Medulla oblongata (tissue), 1 donor: Measurements from ENCODE around the gene PKMYT1.
"Not testable (repeated sequence)": the region's sequence is repeated elsewhere in the genome, so short reads cannot be mapped to it uniquely, and the experiment has no call there.

ENCODE experiments used
- DNase-seq: peaks from one replicate; pipeline ENCODE4 v3.0.0-alpha.2; 2015; ENCODE audit errors: extremely low spot score

Gene PKMYT1

DNA sequence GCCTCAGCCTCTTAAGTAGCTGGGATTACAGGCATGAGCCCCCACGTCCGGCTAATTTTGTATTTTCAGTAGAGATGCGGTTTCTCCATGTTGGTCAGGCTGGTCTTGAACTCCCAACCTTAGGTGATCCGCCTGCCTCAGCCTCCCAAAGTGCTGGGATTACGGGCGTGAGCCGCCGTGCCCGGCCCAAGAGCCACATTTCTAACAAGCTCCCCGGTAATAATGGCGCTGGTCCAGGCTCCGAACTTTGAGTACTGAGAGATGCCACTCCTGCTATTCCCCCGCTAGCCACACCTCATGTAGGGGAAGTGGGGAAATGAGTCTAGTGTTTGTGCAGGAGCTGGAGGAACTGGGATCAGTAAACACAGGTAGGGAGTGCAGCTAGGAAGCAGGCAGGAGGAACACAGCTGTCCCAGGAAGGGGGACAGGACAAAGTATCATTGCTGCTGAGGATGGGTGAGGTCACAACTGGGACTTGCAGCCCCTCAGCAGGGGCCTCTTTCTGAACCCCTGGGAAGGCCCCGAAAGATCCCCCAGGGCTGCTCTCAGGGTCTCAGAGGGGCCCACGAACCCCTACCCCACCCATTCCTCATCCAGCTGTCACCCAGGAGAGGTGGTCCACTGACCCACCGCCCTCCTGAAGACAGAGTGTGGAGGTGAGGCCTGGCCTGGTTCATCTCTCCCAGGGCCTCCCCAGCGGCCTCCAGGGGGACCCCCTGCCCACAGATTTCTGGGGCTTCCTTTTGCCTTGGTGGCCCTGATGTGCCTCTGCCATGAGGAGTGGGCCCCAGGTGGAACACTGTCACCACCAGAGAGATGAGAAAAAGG, 19.8 kb downstream of the PKMYT1 start:
- DNase-seq, result no peak

DNA sequence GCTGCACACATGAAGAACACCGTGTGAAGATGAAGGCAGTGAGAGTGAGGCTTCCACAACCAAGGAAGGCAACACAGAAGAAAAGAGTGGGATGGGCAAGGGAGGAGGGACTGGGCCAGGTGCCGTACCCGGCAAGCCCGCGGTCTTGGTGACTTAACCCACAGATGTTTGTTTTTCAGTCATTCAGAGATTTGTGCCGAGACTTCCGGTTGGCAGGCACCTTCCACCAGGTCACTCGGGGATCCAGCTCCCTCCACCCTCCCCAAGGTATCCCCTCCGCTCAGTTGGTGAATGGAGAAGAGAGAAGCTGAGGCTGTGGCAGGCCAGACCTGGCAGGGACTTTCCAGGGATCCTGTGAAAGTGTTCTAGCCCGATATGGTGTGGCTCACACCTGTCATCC, 21.0 kb downstream of the PKMYT1 start:
- no peak for DNase-seq

DNA sequence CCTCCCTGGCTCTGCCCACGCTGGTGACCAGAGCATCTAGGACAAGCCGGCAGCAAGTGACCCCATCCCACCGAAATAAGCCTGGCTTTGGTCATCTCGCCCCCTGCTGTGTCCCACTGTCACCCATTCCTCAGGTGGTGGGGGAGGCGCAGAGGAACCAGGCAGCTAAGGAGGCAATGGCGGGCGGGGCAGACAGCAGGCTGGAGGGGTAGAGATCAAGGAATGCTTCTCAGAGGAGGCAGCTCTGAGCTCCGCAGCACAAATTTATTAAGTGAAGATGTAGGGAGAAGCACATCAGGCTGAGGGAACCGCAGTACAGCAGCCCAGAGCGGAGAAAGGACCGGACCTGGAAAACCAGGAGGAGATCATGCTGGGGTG, 23.7 kb downstream of the PKMYT1 start:
- no peak for DNase-seq

DNA sequence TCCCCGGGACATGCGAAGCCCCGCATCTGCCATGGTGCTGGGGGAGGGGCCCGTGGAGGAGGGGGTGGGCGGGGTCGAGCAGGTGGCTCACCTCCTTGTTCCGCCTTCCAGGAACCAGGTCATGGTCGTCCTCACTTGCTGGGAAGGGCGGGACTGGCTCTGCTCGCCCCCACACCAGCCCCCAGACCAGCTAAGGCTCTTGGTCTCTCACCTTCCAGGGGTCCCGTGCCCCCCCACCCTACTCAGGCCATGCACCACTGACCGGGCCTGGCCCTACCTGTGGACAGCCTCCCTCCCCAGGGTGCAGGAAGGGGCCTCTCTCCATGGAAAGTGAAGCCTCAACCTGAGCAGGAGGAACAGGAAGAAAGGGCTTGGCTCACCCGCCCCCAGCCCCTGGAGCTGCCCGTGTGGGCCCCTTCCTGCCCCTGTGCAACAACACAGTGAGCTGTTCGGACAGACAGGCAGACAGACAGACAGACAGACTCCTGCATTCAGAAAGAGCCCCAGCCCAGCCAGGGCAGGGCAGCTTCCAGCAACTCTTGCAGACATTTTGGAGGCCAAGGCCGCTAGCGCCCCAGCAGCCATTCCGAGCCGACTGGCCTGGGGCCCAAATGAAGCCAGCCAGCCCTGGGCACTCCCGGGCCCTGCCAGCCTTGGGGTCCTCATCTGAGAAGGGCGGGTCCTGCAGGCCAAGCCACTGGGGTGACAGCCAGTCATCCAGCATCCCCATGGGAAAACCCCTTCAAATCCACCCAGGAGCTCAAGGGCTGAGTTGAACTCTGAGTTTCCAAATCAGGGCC, 24.3 kb downstream of the PKMYT1 start:
- DNase-seq, result no peak

DNA sequence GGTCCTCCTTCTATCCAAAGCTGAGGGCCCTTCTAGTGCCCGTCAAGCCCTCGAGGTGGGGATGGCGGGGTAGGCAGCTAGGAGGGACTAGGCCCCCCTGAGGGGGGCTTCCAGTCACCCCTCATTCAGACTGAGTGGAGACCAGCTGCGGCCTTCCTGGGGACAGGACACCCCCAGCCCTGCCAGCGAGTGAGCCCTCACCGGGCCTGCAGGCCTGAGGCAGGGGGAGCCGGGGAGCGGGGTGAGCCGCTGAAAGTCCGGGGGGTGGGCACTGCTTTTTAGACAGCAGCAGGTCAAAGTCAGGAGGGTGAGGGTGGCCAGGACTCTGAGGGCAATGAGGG, 24.8 kb downstream of the PKMYT1 start:
- DNase-seq, result no peak

DNA sequence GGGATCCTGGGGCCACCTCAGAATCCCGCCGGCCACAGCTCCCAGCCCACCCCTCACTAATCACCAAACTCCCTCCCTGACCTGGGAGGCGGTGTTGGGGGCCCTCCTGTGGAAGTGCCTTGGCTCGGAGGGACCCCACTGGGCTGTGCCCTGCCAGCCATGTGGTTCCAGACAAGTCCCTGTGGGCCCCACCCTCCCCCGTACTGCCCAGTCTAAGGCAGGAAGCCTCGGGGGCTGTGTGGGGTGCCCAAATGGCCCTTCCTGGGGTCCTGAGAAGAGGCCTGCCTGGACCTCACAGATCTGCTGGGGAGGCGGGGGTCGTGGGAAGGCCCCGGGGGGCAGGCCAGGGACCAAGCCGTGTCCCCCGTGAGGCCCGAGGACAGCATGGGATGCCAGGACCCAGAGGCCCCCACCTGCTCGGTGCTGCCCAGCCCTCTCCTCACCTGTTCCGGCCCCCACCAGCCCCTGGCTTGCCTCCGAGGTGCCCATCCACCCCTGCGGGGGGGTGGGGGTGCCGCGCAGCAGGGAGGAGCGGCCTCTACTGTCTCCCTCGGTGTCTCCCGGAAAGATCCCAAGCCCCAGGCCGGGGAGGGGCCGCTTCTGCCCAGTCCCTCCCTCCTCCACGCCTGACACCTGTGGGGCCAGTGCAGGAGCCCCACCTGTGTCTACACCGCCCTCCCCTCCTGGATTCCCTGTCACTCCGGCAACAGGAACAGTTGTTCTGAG, 25.4 kb downstream of the PKMYT1 start:
- DNase-seq, result no peak

DNA sequence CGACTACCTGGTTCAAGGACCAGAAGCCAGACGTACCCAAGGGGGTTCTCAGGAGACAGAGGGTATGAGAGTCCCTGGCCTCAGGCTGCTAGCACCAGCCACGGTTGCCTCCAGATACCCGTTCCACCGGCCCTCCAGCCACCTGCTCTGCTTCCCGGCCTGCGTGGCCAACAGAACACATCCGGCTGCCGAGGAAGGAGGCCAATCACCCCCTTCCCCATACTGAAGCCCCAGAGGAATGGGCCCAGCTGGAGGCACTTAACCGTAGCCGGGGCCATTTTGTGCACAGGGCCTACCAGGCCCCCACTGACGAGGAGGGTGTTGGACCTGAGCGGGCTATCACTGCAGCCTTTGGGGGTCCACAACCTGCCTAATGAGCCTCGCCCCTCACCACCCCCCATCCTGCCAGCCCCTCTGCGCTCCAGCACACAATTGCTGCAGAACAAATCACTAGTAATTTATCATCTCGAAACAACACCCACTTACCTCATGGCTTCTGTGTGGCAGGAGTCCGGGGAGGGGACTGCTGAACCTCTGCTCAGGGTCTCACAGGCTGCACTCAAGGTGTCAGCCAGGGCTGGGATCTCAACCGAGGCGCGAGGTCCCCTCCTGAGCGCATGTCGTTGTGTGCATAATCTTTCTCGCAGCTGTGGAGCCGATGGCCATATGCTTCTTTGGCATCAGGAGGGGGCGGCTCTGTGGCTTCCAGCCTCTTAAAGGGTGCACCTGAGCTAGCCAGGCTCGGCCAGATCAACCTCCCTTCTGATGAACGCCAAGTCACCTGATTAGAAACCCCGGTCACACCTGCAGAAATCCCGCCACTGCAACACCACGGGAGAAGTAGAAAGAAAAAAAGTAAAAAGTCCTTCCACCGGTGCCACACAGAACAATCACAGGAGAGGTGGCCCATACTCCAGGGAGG, 26.3 kb downstream of the PKMYT1 start:
- DNase-seq, result no peak

DNA sequence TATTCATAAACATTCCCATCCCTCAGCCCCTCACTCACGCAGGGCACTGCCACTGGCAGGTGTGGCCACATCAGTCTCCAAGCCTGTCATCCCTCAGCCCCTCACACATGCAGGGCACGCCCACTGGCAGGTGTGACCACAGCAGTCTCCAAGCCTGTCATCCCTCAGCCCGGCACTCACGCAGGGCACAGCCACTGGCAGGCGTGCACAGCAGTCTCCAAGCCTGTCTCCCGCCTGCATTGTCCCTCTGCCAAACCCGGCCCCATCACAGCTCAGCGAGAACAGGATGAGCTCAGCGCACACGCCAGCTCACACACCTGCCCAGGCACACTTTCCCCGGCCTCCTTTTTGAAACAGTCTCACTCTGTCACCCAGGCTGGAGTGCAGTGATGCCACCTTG, 27.6 kb downstream of the PKMYT1 start:
- DNase-seq, result no peak

DNA sequence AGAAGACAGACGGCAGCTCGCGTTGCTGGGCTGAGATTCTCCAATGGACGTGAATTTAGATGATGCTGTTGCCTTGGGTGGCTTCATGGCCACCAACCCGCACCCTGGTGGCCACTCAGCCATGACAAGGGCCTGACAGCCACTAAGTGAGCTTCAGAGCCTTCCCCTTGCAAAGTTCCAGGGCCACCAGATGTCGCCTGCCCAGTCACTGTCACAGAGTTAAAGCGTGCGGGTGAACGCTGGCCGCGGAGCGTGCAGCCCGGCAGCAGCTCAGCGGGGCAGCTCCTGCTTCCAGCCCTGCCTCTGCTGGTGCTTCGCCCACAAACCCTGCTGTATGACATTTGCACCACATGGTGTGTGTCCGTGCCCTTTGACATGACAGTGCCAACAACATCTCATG, 29.5 kb downstream of the PKMYT1 start:
- no peak for DNase-seq

DNA sequence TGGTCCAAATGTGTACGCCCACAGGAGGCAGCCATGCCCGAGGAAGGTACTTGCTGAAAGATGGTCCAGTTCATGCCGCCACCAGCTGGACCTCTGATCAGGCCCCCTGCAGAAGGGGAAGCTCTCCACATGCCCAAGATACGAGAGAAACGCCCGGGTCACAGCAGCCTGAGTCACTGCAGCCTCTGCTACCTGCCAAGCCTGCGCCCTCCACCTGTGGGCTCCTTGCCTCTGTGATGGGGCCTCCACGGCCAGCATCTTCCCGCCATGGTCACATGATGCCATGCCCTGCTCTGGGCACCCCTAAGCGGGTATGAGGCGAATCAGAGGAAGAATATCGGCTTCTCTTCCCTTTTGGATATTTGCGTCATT, 29.9 kb downstream of the PKMYT1 start:
- no peak for DNase-seq

DNA sequence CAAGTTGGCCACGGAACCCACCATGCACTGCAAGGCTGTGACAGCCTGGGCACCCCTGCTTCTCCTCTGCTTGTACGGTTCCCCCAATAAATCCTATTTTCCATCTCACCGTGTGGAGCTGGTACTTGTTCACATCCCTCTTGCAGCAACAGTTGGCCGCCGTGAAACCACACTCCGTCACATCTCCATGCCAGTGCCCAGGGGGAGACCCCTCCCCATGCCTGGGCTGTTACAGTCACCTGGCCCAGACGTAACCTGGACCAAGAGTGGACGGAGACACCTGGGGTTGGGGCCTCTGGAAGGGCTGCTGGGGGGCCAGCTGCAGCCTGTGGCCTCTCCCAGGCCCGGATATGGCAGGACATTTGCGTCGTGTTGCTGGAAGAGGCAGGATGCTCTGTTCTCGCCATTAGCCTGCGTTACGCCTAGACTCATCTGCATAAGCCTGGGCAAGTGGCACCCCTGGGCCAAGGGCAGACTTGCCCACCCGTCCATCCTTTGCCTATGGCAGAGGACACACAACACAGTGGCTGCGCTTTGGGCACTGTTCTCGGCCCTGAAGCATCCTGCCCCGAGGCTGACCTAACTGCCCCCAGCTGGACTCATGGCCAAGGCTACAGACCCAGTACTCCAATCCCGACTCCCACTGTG, 30.4 kb downstream of the PKMYT1 start:
- DNase-seq, result no peak

DNA sequence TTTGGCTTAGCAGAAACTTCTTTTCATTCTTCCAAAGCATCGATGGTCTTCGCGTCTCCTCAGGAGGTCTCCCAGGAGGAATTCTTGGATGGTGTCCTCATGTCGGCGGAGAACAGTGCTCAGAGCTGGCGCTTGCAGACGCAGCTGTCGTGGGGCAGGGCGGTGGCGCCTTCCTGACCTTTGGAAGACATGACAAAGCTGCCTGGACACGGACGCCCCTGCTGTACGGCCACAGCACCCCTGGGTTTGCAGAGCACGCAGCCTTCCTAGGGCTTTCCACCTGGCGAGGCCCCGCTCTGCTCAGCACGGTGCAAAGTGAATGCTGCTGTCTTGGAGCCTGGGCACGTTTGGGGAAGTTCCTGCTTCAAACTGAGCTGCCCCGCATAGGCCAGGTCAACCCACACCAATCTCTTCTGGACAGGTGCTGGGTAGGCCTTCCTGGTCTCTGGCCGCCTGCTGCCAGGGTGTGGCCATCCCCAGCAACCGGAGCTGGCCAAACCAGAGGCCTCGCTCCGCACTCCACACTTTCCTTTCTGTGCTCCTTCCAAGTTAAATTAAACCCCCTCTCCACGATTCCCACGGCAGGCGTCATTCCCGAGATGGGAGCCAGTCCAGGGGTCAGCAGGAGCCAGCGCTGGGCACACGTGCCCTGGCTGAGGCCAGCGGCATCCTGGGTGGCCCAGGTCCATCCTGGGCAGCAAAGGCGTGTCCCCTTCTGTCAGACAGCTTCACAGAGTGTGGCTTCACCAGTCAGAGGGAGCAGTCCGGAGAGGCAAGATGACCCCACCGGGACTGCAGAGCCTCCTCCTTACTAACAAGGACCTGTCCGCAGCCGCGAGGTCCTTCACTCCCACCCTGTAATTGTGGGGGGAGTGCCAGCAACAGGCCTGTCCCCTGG, 31.2 kb downstream of the PKMYT1 start:
- DNase-seq, result no peak

DNA sequence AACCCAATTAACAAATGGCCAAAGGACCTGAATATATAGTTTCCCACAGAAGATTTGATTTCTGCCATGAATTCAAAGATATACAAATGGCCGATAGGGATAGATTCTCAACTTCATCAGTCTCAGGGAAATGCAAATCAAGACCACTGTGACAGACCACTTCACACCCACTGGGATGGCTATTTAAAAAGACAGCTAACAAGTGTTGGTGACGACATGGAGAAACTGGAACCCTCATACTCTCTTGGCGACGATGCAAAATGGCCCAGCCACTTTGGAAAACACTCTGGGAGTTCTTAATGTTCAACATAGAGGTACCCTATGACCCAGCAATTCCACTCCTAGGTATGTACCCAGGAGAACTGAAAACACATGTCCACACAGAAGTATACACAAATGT, 33.6 kb downstream of the PKMYT1 start:
- no peak for DNase-seq

DNA sequence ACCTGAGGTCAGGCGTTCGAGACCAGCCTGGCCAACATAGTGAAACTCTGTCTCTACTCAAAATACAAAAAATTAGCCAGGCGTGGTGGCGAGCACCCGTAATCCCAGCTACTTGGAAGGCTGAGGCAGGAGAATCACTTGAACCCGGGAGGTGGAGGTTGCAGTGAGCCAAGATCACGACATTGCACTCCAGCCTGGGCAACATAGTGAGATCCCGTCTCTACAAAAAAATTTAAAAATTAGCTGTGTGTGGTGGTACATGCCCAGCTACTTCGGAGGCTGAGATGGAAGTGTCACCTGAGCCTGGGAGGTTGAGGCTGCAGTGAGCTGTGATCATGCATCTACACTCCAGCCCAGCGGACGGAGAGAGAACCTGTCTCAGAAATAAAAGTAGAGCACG, 36.5 kb downstream of the PKMYT1 start:
- not testable (repeated sequence) for DNase-seq

DNA sequence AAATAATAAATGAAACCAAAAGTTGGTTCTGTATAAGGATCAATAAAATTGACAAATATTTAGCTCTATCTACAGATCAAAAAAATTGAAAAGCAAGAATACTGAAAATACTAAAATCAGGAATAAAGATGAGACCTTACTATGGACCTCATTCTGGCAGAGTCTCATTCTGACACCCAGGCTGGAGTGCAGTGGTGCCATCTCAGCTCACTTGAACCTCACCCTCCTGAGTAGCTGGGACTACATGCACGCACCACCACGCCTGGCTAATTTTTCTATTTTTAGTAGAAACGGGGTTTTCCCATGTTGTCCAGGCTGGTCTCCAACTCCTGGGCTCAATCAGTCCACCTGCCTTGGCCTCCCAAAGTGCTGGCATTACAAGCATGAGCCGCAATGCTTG, 38.2 kb downstream of the PKMYT1 start:
- no peak for DNase-seq

DNA sequence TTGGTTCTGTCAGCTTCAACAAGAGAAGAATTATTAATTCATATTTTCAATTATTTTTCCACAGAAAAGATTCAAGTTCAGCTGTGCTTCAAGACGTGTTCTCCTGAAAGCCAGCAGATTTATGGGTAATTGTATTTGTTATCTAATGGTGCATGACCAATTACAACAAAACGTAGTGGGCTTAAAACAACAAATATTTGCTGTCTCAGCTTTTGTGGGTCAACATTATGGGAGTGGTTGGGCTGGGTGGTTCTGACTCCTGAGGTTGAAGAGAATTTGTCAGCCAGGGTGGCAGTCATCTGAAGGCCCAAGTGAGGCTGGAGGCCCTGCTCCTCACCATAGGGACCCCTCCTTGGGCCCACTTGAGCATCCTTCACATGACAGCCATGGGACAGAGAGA, 40.3 kb downstream of the PKMYT1 start:
- no peak for DNase-seq

DNA sequence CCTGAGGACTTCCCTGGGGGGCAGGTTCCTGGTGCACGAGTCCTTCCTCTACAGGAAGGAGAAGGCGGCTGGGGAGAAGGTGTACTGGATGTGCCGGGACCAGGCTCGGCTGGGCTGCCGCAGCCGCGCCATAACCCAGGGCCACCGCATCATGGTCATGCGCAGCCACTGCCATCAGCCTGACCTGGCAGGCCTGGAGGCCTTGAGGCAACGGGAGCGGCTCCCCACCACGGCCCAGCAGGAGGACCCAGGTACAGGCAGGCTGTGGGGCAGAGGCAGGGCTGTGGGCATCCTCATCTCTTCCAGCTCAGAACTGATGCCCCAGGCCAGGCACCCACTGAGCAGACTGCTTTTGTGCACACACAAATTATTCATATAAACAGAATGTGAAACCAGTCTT, 42.0 kb downstream of the PKMYT1 start:
- DNase-seq, result no peak

DNA sequence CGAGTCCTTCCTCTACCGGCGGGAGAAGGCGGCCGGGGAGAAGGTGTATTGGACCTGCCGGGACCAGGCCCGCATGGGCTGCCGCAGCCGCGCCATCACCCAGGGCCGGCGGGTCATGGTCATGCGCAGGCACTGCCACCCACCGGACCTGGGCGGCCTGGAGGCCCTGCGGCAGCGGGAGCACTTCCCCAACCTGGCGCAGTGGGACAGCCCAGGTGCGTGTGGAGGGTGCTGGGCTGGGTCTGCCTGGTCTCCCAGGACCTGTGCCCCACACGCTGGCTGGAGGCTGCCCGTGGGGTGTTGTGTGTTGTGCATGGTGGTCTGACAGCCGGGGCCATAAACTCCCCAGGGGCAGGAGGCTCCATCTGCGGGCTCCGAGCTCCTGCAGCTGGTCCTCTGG, 43.1 kb downstream of the PKMYT1 start:
- DNase-seq, result no peak

DNA sequence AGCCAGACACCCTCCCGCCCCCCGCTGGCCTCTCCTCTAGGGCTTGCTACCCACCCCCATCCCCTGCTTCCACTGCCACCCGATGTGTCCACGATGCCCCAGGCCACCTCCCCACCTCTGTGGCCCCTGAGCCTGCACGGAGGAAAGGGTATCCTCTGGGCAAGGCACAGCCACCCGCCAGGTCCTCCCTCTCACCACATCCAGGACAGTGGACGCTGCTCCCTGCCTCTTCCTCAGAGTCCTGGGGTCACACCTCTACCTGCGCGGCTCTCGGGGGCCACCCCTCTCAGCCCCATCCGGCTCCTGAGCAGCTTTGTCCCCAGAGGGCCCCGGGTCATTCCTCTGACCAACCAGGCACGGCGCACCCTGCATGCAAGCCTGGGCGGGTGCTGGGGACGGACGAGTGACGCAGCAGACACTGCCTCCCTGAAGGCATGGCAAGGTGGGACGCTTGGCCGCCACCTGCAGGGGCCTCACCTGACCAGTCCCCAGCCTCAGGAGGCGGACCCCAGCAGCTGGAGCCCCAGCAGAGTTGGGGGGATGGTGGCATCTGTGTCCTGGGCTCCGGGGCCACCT, 43.7 kb downstream of the PKMYT1 start:
- no peak for DNase-seq

DNA sequence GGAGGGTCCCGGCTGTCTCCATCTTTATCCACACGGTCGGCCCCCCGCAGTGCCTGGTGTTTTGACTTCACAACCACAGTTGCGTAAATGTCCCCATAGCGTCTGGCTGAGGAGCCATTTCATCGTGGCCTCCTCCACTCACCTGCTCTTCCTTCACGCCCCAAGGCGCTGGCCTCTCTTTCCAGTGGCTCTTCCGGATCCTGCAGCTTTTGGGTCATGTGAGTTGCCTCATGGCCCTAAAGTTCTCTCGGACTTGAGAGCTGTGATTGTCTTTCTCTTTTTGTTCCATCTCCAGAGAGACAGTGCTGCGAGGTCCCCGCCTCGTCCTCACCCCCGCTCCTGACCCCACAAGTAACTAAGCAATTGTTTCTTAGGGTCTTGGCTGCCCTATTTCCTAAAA, 45.8 kb downstream of the PKMYT1 start:
- DNase-seq, result no peak
